ENCODE data around the gene SMTN. TPM values are rescaled to one million over a fixed set of nuclear protein-coding genes. Genes with fewer than 3 reads are reported as not detected.

SMTN gene
- total and polyA plus RNA-seq, 7 experiments from 2014 or later = 1.1 to 14.9 (median 4.4) TPM

GRCh38 chr22:31140746-31141145 lies 59.6 kb downstream of the SMTN start:
- Mint-ChIP-seq H3K4me3 (no peak overlapping the region), H3K4me1 (peaks cover 0 to 11% (median 0%) of the 10 kb centered on the region in 7 donors), H3K27ac (no peak overlapping the region), H3K9me3 (peaks cover 0 to 17% (median 4%) of the 10 kb centered on the region in 11 donors), H3K27me3 (peaks cover 0 to 5% (median 0%) of the 10 kb centered on the region in 5 donors), H3K36me3 (no peaks in the 10 kb centered on the region)
- H3K4me1 ChIP-seq (ENCODE audit: control insufficient read depth in 2 of 2, insufficient read depth in 2 of 2, low read length in 2 of 2) = no peaks in the 10 kb centered on the region
- H3K27me3 ChIP-seq (ENCODE audit: control insufficient read depth in 2 of 2, insufficient read depth in 2 of 2, low read length in 2 of 2) = no peaks in the 10 kb centered on the region
- no peak for ATAC-seq
- CTCF ChIA-PET = no interaction called here
- POLR2A ChIA-PET = interaction anchor here (1.3 kb wide), 1 partner anchor 9 kb away, joined by 3 read pairs; no protein-coding TSS in a partner anchor
- no peaks in the 10 kb centered on the region for H3K36me3 ChIP-seq (ENCODE audit: control insufficient read depth in 2 of 3, insufficient read depth in 3 of 3, low read length in 3 of 3)
- no peak overlapping the region for H3K4me3 ChIP-seq (ENCODE audit: low read length)
- no peak overlapping the region for H3K27ac ChIP-seq (ENCODE audit: low read depth, low read length)
- DNase-seq = no peak
- H3K9me3 ChIP-seq (ENCODE audit: control insufficient read depth in 2 of 3, low read length in 3 of 3) = no peaks in the 10 kb centered on the region
- intact Hi-C loops (cut with micrococcal nuclease) = no loop called here

GRCh38 chr22:31141551-31141950 lies 60.4 kb downstream of the SMTN start:
- Histone ChIP-seq H3K4me1 (ENCODE audit: control insufficient read depth in 2 of 2, insufficient read depth in 2 of 2, low read length in 2 of 2) (no peaks in the 10 kb centered on the region), H3K4me3 (ENCODE audit: low read length) (no peak overlapping the region), H3K36me3 (ENCODE audit: control insufficient read depth in 2 of 3, insufficient read depth in 3 of 3, low read length in 3 of 3) (no peaks in the 10 kb centered on the region), H3K9me3 (ENCODE audit: control insufficient read depth in 2 of 3, low read length in 3 of 3) (no peaks in the 10 kb centered on the region), H3K27me3 (ENCODE audit: control insufficient read depth in 2 of 2, insufficient read depth in 2 of 2, low read length in 2 of 2) (no peaks in the 10 kb centered on the region), H3K27ac (ENCODE audit: low read depth, low read length) (no peak overlapping the region)
- DNase-seq = no peak
- ATAC-seq = no peak
- ChIA-PET CTCF (no interaction called here), POLR2A (no interaction called here)
- H3K4me3 Mint-ChIP-seq = no peak overlapping the region
- no peak overlapping the region for H3K27ac Mint-ChIP-seq
- H3K27me3 Mint-ChIP-seq = peaks cover 0 to 5% (median 0%) of the 10 kb centered on the region in 5 donors
- peaks cover 0 to 20% (median 4%) of the 10 kb centered on the region in 11 donors for H3K9me3 Mint-ChIP-seq
- no peaks in the 10 kb centered on the region for H3K36me3 Mint-ChIP-seq
- intact Hi-C loops (cut with micrococcal nuclease) = no loop called here
- H3K4me1 Mint-ChIP-seq = peaks cover 0 to 11% (median 0%) of the 10 kb centered on the region in 7 donors

- ATAC-seq = no peak
- CTCF ChIA-PET = no interaction called here
- peaks cover 0 to 5% (median 0%) of the 10 kb centered on the region in 5 donors for H3K27me3 Mint-ChIP-seq
- H3K9me3 Mint-ChIP-seq = peaks cover 0 to 27% (median 4%) of the 10 kb centered on the region in 11 donors
- Histone ChIP-seq H3K9me3 (ENCODE audit: control insufficient read depth in 2 of 3, low read length in 3 of 3) (no peaks in the 10 kb centered on the region), H3K4me3 (ENCODE audit: low read length) (no peak overlapping the region), H3K27me3 (ENCODE audit: control insufficient read depth in 2 of 2, insufficient read depth in 2 of 2, low read length in 2 of 2) (no peaks in the 10 kb centered on the region), H3K36me3 (ENCODE audit: control insufficient read depth in 2 of 3, insufficient read depth in 3 of 3, low read length in 3 of 3) (no peaks in the 10 kb centered on the region), H3K4me1 (ENCODE audit: control insufficient read depth in 2 of 2, insufficient read depth in 2 of 2, low read length in 2 of 2) (no peaks in the 10 kb centered on the region), H3K27ac (ENCODE audit: low read depth, low read length) (no peak overlapping the region)
- POLR2A ChIA-PET = no interaction called here
- H3K4me1 Mint-ChIP-seq = peaks cover 0 to 11% (median 0%) of the 10 kb centered on the region in 7 donors
- intact Hi-C loops (cut with micrococcal nuclease) = no loop called here
- DNase-seq = no peak
- no peak overlapping the region for H3K27ac Mint-ChIP-seq
- H3K4me3 Mint-ChIP-seq = no peak overlapping the region
- no peaks in the 10 kb centered on the region for H3K36me3 Mint-ChIP-seq
Measured at GRCh38 chr22:31142285-31142684, 61.2 kb downstream of the SMTN start.

GRCh38 chr22:31143038-31143437 lies 61.9 kb downstream of the SMTN start:
- intact Hi-C loops (cut with micrococcal nuclease) = no loop called here
- ChIA-PET POLR2A (no interaction called here), CTCF (no interaction called here)
- H3K27ac ChIP-seq (ENCODE audit: low read depth, low read length) = no peak overlapping the region
- Mint-ChIP-seq H3K36me3 (no peaks in the 10 kb centered on the region), H3K9me3 (peaks cover 0 to 33% (median 4%) of the 10 kb centered on the region in 11 donors), H3K4me1 (peaks cover 0 to 11% (median 0%) of the 10 kb centered on the region in 7 donors), H3K27me3 (peaks cover 0 to 5% (median 0%) of the 10 kb centered on the region in 5 donors), H3K27ac (peak overlapping the region in 1 of 9 donors; percentile 53), H3K4me3 (no peak overlapping the region)
- ATAC-seq (no peak), DNase-seq (no peak)
- no peaks in the 10 kb centered on the region for H3K9me3 ChIP-seq (ENCODE audit: control insufficient read depth in 2 of 3, low read length in 3 of 3)
- no peaks in the 10 kb centered on the region for H3K36me3 ChIP-seq (ENCODE audit: control insufficient read depth in 2 of 3, insufficient read depth in 3 of 3, low read length in 3 of 3)
- no peak overlapping the region for H3K4me3 ChIP-seq (ENCODE audit: low read length)
- H3K4me1 ChIP-seq (ENCODE audit: control insufficient read depth in 2 of 2, insufficient read depth in 2 of 2, low read length in 2 of 2) = no peaks in the 10 kb centered on the region
- no peaks in the 10 kb centered on the region for H3K27me3 ChIP-seq (ENCODE audit: control insufficient read depth in 2 of 2, insufficient read depth in 2 of 2, low read length in 2 of 2)

GRCh38 chr22:31143537-31143936 lies 62.4 kb downstream of the SMTN start:
- peaks cover 0 to 33% (median 4%) of the 10 kb centered on the region in 11 donors for H3K9me3 Mint-ChIP-seq
- H3K4me1 Mint-ChIP-seq = peaks cover 0 to 11% (median 0%) of the 10 kb centered on the region in 7 donors
- H3K4me3 Mint-ChIP-seq = no peak overlapping the region
- no peak overlapping the region for H3K27ac Mint-ChIP-seq
- H3K27me3 Mint-ChIP-seq = peaks cover 0 to 5% (median 0%) of the 10 kb centered on the region in 5 donors
- Histone ChIP-seq H3K36me3 (ENCODE audit: control insufficient read depth in 2 of 3, insufficient read depth in 3 of 3, low read length in 3 of 3) (no peaks in the 10 kb centered on the region), H3K9me3 (ENCODE audit: control insufficient read depth in 2 of 3, low read length in 3 of 3) (no peaks in the 10 kb centered on the region), H3K27ac (ENCODE audit: low read depth, low read length) (no peak overlapping the region), H3K27me3 (ENCODE audit: control insufficient read depth in 2 of 2, insufficient read depth in 2 of 2, low read length in 2 of 2) (no peaks in the 10 kb centered on the region), H3K4me3 (ENCODE audit: low read length) (no peak overlapping the region), H3K4me1 (ENCODE audit: control insufficient read depth in 2 of 2, insufficient read depth in 2 of 2, low read length in 2 of 2) (no peaks in the 10 kb centered on the region)
- ATAC-seq (no peak), DNase-seq (no peak)
- intact Hi-C loops (cut with micrococcal nuclease) = no loop called here
- H3K36me3 Mint-ChIP-seq = no peaks in the 10 kb centered on the region
- ChIA-PET CTCF (no interaction called here), POLR2A (no interaction called here)

GRCh38 chr22:31144223-31144622 lies 63.1 kb downstream of the SMTN start:
- ATAC-seq = no peak
- CTCF ChIA-PET = no interaction called here
- H3K27ac ChIP-seq (ENCODE audit: low read depth, low read length) = no peak overlapping the region

GRCh38 chr22:31148488-31148887 lies 67.4 kb downstream of the SMTN start:
- Histone ChIP-seq H3K4me3 (ENCODE audit: low read length) (no peak overlapping the region), H3K27ac (ENCODE audit: low read depth, low read length) (no peak overlapping the region), H3K4me1 (ENCODE audit: control insufficient read depth in 2 of 2, insufficient read depth in 2 of 2, low read length in 2 of 2) (no peaks in the 10 kb centered on the region), H3K27me3 (ENCODE audit: control insufficient read depth in 2 of 2, insufficient read depth in 2 of 2, low read length in 2 of 2) (no peaks in the 10 kb centered on the region), H3K9me3 (ENCODE audit: control insufficient read depth in 2 of 3, low read length in 3 of 3) (no peaks in the 10 kb centered on the region), H3K36me3 (ENCODE audit: control insufficient read depth in 2 of 3, insufficient read depth in 3 of 3, low read length in 3 of 3) (no peaks in the 10 kb centered on the region)
- peaks cover 0 to 11% (median 0%) of the 10 kb centered on the region in 7 donors for H3K4me1 Mint-ChIP-seq
- ChIA-PET CTCF (interaction anchor here (1.1 to 1.3 kb wide), 2 partner anchors 64 to 84 kb away, joined by 4 to 5 read pairs; no protein-coding TSS in a partner anchor), POLR2A (interaction anchor here (0.6 to 0.7 kb wide), 2 partner anchors 178 to 229 kb away, joined by 5 to 6 read pairs; no protein-coding TSS in a partner anchor)
- ATAC-seq = no peak
- DNase-seq = no peak
- no peak overlapping the region for H3K4me3 Mint-ChIP-seq
- no peak overlapping the region for H3K27ac Mint-ChIP-seq
- H3K9me3 Mint-ChIP-seq = peaks cover 0 to 33% (median 4%) of the 10 kb centered on the region in 11 donors
- intact Hi-C loops (cut with micrococcal nuclease) = loop anchor here in 1 of 2 donors (5.0 kb wide), 2 partner anchors 41 to 386 kb away; partner anchors contain the start of gene SELENOM
- no peaks in the 10 kb centered on the region for H3K36me3 Mint-ChIP-seq
- peaks cover 0 to 10% (median 4%) of the 10 kb centered on the region in 5 donors for H3K27me3 Mint-ChIP-seq

More at GRCh38 chr22:31144223-31144622, 63.1 kb downstream of the SMTN start:
- peaks cover 0 to 8% (median 0%) of the 10 kb centered on the region in 5 donors for H3K27me3 Mint-ChIP-seq
- peaks cover 0 to 33% (median 4%) of the 10 kb centered on the region in 11 donors for H3K9me3 Mint-ChIP-seq
- Histone ChIP-seq H3K36me3 (ENCODE audit: control insufficient read depth in 2 of 3, insufficient read depth in 3 of 3, low read length in 3 of 3) (no peaks in the 10 kb centered on the region), H3K4me1 (ENCODE audit: control insufficient read depth in 2 of 2, insufficient read depth in 2 of 2, low read length in 2 of 2) (no peaks in the 10 kb centered on the region), H3K9me3 (ENCODE audit: control insufficient read depth in 2 of 3, low read length in 3 of 3) (no peaks in the 10 kb centered on the region), H3K4me3 (ENCODE audit: low read length) (no peak overlapping the region), H3K27me3 (ENCODE audit: control insufficient read depth in 2 of 2, insufficient read depth in 2 of 2, low read length in 2 of 2) (no peaks in the 10 kb centered on the region)
- H3K36me3 Mint-ChIP-seq = no peaks in the 10 kb centered on the region
- H3K27ac Mint-ChIP-seq = no peak overlapping the region
- DNase-seq = no peak
- POLR2A ChIA-PET = no interaction called here
- peaks cover 0 to 11% (median 0%) of the 10 kb centered on the region in 7 donors for H3K4me1 Mint-ChIP-seq
- H3K4me3 Mint-ChIP-seq = no peak overlapping the region
- intact Hi-C loops (cut with micrococcal nuclease) = no loop called here
